Thyroid gland (tissue), 4 donors: Measurements from ENCODE around the gene GNG7.

Source experiments
- POLR2A ChIP-seq, 2 donors: fragments of 450-650 bp; IDR thresholded peaks; one replicate each; pipeline ENCODE4 v1.6.1; 2017; ENCODE audit warnings: antibody characterized with exemption in 2 of 2, mild to moderate bottlenecking in 2 of 2, moderate library complexity in 1 of 2
- TF ChIP-seq, protein P1 (sequence below), 6 experiments: fragments of 200-600 bp in 3 of 6; fragments of 450-650 bp in 3 of 6; sonication (generic) in 3 of 6; IDR thresholded peaks; one replicate each; pipeline ENCODE4 v1.5.1; 2016 to 2019; ENCODE audit warnings: antibody characterized with exemption in 6 of 6, mild to moderate bottlenecking in 2 of 6, inconsistent platforms in 1 of 6, moderate library complexity in 1 of 6

DNA sequence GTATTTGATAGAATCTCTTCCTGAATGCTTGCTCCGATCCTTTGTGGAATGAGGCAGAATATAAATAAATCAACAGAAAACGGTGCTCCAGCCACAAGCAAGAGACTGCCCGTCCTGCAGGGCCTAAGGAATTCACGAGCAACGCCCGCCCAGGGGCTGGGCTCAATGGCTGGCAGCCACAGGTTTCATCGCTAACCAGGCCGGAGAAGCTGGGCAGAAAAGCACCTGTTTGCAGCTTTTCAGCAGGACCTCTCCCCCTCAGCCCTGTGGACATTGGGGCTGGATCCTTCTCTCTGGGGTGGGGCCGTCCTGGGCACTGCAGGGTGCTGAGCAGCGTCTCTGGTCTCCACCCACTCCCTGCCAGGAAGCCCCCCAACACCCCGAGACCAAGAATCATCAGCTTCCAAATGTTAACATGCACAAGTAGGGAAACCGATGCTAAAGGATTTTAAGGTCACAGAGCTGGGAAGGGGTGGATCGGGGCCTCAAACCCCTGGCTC, 124.1 kb downstream of the GNG7 start:
- TF ChIP-seq POLR2A (IDR thresholded peaks at IDR 0.05) = peak in 1 of 2 donors; percentile 36
- TF ChIP-seq, protein P1, sequence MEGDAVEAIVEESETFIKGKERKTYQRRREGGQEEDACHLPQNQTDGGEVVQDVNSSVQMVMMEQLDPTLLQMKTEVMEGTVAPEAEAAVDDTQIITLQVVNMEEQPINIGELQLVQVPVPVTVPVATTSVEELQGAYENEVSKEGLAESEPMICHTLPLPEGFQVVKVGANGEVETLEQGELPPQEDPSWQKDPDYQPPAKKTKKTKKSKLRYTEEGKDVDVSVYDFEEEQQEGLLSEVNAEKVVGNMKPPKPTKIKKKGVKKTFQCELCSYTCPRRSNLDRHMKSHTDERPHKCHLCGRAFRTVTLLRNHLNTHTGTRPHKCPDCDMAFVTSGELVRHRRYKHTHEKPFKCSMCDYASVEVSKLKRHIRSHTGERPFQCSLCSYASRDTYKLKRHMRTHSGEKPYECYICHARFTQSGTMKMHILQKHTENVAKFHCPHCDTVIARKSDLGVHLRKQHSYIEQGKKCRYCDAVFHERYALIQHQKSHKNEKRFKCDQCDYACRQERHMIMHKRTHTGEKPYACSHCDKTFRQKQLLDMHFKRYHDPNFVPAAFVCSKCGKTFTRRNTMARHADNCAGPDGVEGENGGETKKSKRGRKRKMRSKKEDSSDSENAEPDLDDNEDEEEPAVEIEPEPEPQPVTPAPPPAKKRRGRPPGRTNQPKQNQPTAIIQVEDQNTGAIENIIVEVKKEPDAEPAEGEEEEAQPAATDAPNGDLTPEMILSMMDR (IDR thresholded peaks at IDR 0.05) = no peak
